H9 (cell line): ENCODE data around the gene WDR73. TPM values are rescaled to one million over a fixed set of nuclear protein-coding genes. Genes with fewer than 3 reads are reported as not detected.

Experiments used
- DNase-seq: peaks from one replicate; pipeline ENCODE4 v3.0.0-alpha.2; 2017
- H2AFZ ChIP-seq: one replicate; pipeline ENCODE4 v1.6.1; 2013; ENCODE audit warnings: mild to moderate bottlenecking, low read length, control low read depth, moderate library complexity
- H2AK5ac ChIP-seq: 2 replicates; pipeline ENCODE4 v1.6.1; 2013; ENCODE audit warnings: low read length, control low read depth, mixed read lengths; ENCODE audit not compliant: insufficient read length
- H2BK120ac ChIP-seq: one replicate; pipeline ENCODE4 v1.6.1; 2013; ENCODE audit warnings: low read depth, mild to moderate bottlenecking, low read length, control low read depth, inconsistent platforms; ENCODE audit not compliant: poor library complexity, severe bottlenecking
- H2BK12ac ChIP-seq: 2 replicates; pipeline ENCODE4 v1.6.1; 2013; ENCODE audit warnings: low read length, control low read depth, mixed read lengths, low read depth; ENCODE audit not compliant: insufficient read length
- H2BK15ac ChIP-seq: 2 replicates; pipeline ENCODE4 v1.6.1; 2013; ENCODE audit warnings: low read depth, low read length, control low read depth
- H2BK20ac ChIP-seq: one replicate; pipeline ENCODE4 v1.6.1; 2013; ENCODE audit warnings: low read depth, mild to moderate bottlenecking, low read length, control low read depth, inconsistent platforms; ENCODE audit not compliant: poor library complexity, severe bottlenecking
- H2BK5ac ChIP-seq: 2 replicates; pipeline ENCODE4 v1.6.1; 2013; ENCODE audit warnings: low read length, control low read depth, mixed read lengths; ENCODE audit not compliant: insufficient read length
- H3K14ac ChIP-seq: 2 replicates; pipeline ENCODE4 v1.6.1; 2013; ENCODE audit warnings: low read length, control low read depth; ENCODE audit not compliant: insufficient read depth
- H3K18ac ChIP-seq: 2 replicates; pipeline ENCODE4 v1.6.1; 2013; ENCODE audit warnings: low read depth, mild to moderate bottlenecking, mixed read lengths, low read length, control low read depth; ENCODE audit not compliant: insufficient read length
- H3K23ac ChIP-seq: 2 replicates; pipeline ENCODE4 v1.6.1; 2013; ENCODE audit warnings: low read length, control low read depth, mixed read lengths, low read depth; ENCODE audit not compliant: insufficient read length
- H3K23me2 ChIP-seq: 2 replicates; pipeline ENCODE4 v1.6.1; 2013; ENCODE audit warnings: low read depth, mild to moderate bottlenecking, mixed read lengths, low read length, control low read depth; ENCODE audit not compliant: insufficient read length, poor library complexity, severe bottlenecking
- H3K27ac ChIP-seq: 2 replicates; pipeline ENCODE4 v1.5.1; 2013; ENCODE audit warnings: low read length, control low read depth, mixed read lengths, low read depth; ENCODE audit not compliant: insufficient read length
- H3K27me3 ChIP-seq: 2 replicates; pipeline ENCODE4 v1.6.1; 2013; ENCODE audit warnings: low read length, control low read depth, inconsistent platforms; ENCODE audit not compliant: insufficient read depth
- H3K4ac ChIP-seq: 2 replicates; pipeline ENCODE4 v1.6.1; 2013; ENCODE audit warnings: low read depth, mild to moderate bottlenecking, control low read depth, inconsistent platforms, low read length, moderate library complexity
- H3K4me1 ChIP-seq: 2 replicates; pipeline ENCODE4 v1.6.1; 2013; ENCODE audit warnings: low read length, control low read depth, inconsistent platforms; ENCODE audit not compliant: insufficient read depth
- H3K4me2 ChIP-seq: 2 replicates; pipeline ENCODE4 v1.6.1; 2013; ENCODE audit warnings: low read length, control low read depth, mixed read lengths; ENCODE audit not compliant: insufficient read length, insufficient read depth
- H3K56ac ChIP-seq: 2 replicates; pipeline ENCODE4 v1.6.1; 2013; ENCODE audit warnings: low read depth, mild to moderate bottlenecking, mixed read lengths, low read length, control low read depth; ENCODE audit not compliant: insufficient read length
- H3K79me1 ChIP-seq: 2 replicates; pipeline ENCODE4 v1.6.1; 2013; ENCODE audit warnings: low read depth, mild to moderate bottlenecking, moderate library complexity, low read length, control low read depth, inconsistent platforms; ENCODE audit not compliant: insufficient read depth, poor library complexity, severe bottlenecking
- H3K79me2 ChIP-seq: 2 replicates; pipeline ENCODE4 v1.6.1; 2013; ENCODE audit warnings: low read length, control low read depth, inconsistent platforms; ENCODE audit not compliant: insufficient read depth
- H3K9ac ChIP-seq: 2 replicates; pipeline ENCODE4 v1.6.1; 2013; ENCODE audit warnings: low read length, control low read depth, mixed read lengths; ENCODE audit not compliant: insufficient read length; ENCODE audit errors: extremely low read depth
- H3K9me3 ChIP-seq: one replicate; pipeline ENCODE4 v1.6.1; 2013; ENCODE audit warnings: low read depth, low read length, inconsistent platforms; ENCODE audit not compliant: control insufficient read depth
- H3T11ph ChIP-seq: one replicate; pipeline ENCODE4 v1.6.1; 2013; ENCODE audit warnings: mild to moderate bottlenecking, low read length, control low read depth, inconsistent platforms
- H4K20me1 ChIP-seq: one replicate; pipeline ENCODE4 v1.6.1; 2013; ENCODE audit not compliant: control insufficient read depth, insufficient read length, insufficient read depth
- H4K5ac ChIP-seq: 2 replicates; pipeline ENCODE4 v1.6.1; 2013; ENCODE audit warnings: low read depth, mild to moderate bottlenecking, mixed read lengths, low read length, control low read depth; ENCODE audit not compliant: insufficient read length
- H4K8ac ChIP-seq: replicated peaks from 2 replicates; pipeline ENCODE4 v1.6.1; 2013; ENCODE audit warnings: low read length, control low read depth, mixed read lengths, low read depth; ENCODE audit not compliant: insufficient read length
- H4K91ac ChIP-seq: 2 replicates; pipeline ENCODE4 v1.6.1; 2013; ENCODE audit warnings: low read depth, mild to moderate bottlenecking, moderate library complexity, mixed read lengths, low read length, control low read depth; ENCODE audit not compliant: insufficient read length
- H3K27ac Mint-ChIP-seq, 3 experiments: 2 replicates in 2 of 3; 3 replicates in 1 of 3; pipeline ENCODE4 v1.8.0; 2020 to 2021; ENCODE audit warnings: mixed read lengths in 3 of 3, mild to moderate bottlenecking in 1 of 3, moderate library complexity in 1 of 3
- H3K27me3 Mint-ChIP-seq: 2 replicates; pipeline ENCODE4 v1.8.0; 2021; ENCODE audit warnings: low read depth, mild to moderate bottlenecking, moderate library complexity, mixed read lengths
- H3K36me3 Mint-ChIP-seq, 3 experiments: 2 replicates in 2 of 3; 3 replicates in 1 of 3; pipeline ENCODE4 v1.8.0; 2020 to 2021; ENCODE audit warnings: low read depth in 3 of 3, mixed read lengths in 3 of 3; ENCODE audit not compliant: insufficient read depth in 1 of 3
- H3K4me1 Mint-ChIP-seq, 2 experiments: 2 replicates each; pipeline ENCODE4 v1.8.0; 2020; ENCODE audit warnings: mixed read lengths in 2 of 2
- H3K4me3 Mint-ChIP-seq, 2 experiments: 2 replicates in 1 of 2; 3 replicates in 1 of 2; pipeline ENCODE4 v1.8.0; 2020 to 2021; ENCODE audit warnings: mild to moderate bottlenecking in 2 of 2, mixed read lengths in 2 of 2, moderate library complexity in 1 of 2
- H3K9me3 Mint-ChIP-seq, 2 experiments: 2 replicates in 1 of 2; 3 replicates in 1 of 2; pipeline ENCODE4 v1.8.0; 2020; ENCODE audit warnings: mild to moderate bottlenecking in 2 of 2, mixed read lengths in 2 of 2, moderate library complexity in 1 of 2
- CTCF ChIP-seq: fragments of 200-600 bp; sonication (generic); conservative IDR thresholded peaks from 3 replicates; pipeline ENCODE4 v1.8.0; 2021; ENCODE audit warnings: antibody characterized with exemption, mild to moderate bottlenecking
- WGBS: extraction: QIAGEN DNeasy Blood & Tissue Kit; methylation state at CpG from one replicate; pipeline ENCODE4 v1.1.7; 2013; ENCODE audit warnings: missing lambda C conversion rate, low lambda C conversion rate, mixed read lengths; ENCODE audit not compliant: insufficient read length; ENCODE audit errors: extremely low coverage; 5-methylcytosine and 5-hydroxymethylcytosine counted together
- total RNA-seq: library from RNA; stranded (reverse); gene quantifications from 2 replicates; pipeline ENCODE4 v1.2.1, GENCODE V29; 2021

The WDR73 gene
- total RNA-seq, 1 experiment from 2014 or later, result 41.6 TPM

- Histone ChIP-seq H2BK5ac (no peak overlapping the region), H3K18ac (no peak overlapping the region), H3K4me1 (no peaks in the 10 kb centered on the region), H4K8ac (no peak overlapping the region), H3K79me2 (0 out of 2 replicates have a peak, but pooled peaks cover 1% of the 10 kb centered on the region), H3K56ac (peak overlapping the region; percentile 16), H3T11ph (no peak overlapping the region), H3K23ac (no peak overlapping the region), H3K79me1 (peaks cover 8% of the 10 kb centered on the region), H2AK5ac (no peak overlapping the region), H4K91ac (no peak overlapping the region), H2BK120ac (no peak overlapping the region), H3K4ac (no peak overlapping the region), H3K27ac (no peak overlapping the region), H2AFZ (no peak overlapping the region), H3K9ac (no peak overlapping the region), H3K27me3 (no peaks in the 10 kb centered on the region), H2BK15ac (no peak overlapping the region), H2BK12ac (no peak overlapping the region), H4K5ac (no peak overlapping the region), H3K4me2 (no peak overlapping the region), H3K9me3 (peaks cover 33% of the 10 kb centered on the region), H3K14ac (no peak overlapping the region), H2BK20ac (no peak overlapping the region), H3K23me2 (no peaks in the 10 kb centered on the region), H4K20me1 (no peaks in the 10 kb centered on the region)
- DNase-seq, result no peak
- H3K27ac Mint-ChIP-seq, result peak overlapping the region in 2 of 3 experiments; percentile 12 to 71; a peak in 3 of 7 replicates
- WGBS, result no CpG with 5 or more reads among the region's 7 CpGs
- H3K36me3 Mint-ChIP-seq, result peaks cover 53 to 62% (median 55%) of the 10 kb centered on the region in 3 experiments
- peaks cover 48 to 49% of the 10 kb centered on the region in 2 experiments for H3K9me3 Mint-ChIP-seq
- no peak for TF ChIP-seq CTCF
- peaks cover 10% of the 10 kb centered on the region for H3K27me3 Mint-ChIP-seq
- no peak overlapping the region for H3K4me3 Mint-ChIP-seq
- H3K4me1 Mint-ChIP-seq, result peaks cover 7 to 8% of the 10 kb centered on the region in 2 experiments
Observed at GRCh38 chr15:84624359-84624758, 29.7 kb downstream of the WDR73 start.
